HG02642 (cell line): ENCODE data around the gene SPN.
"Not testable (repeated sequence)": the region's sequence is repeated elsewhere in the genome, so short reads cannot be mapped to it uniquely, and the experiment has no call there.

Experiments
- ATAC-seq: cut with Tn5 transposase; IDR thresholded peaks from one replicate; pipeline ENCODE4 v1.9.1; 2021; ENCODE audit warnings: mild to moderate bottlenecking; ENCODE audit not compliant: unreplicated experiment, poor library complexity

Gene SPN

GRCh38 chr16:29644973-29645693 is 17.9 kb upstream of the SPN start:
- ATAC-seq = peak; percentile 35

GRCh38 chr16:29645694-29646187 is 17.3 kb upstream of the SPN start:
- peak; percentile 52 for ATAC-seq

GRCh38 chr16:29646947-29647346 is 16.1 kb upstream of the SPN start:
- no peak for ATAC-seq

GRCh38 chr16:29649588-29650494 is 13.2 kb upstream of the SPN start:
- ATAC-seq = no peak

- no peak for ATAC-seq
Measured at GRCh38 chr16:29650771-29651170, 12.3 kb upstream of the SPN start.

- ATAC-seq = no peak
Measured at GRCh38 chr16:29651774-29652349, 11.2 kb upstream of the SPN start.

- ATAC-seq = no peak
Measured at GRCh38 chr16:29653471-29653870, 9.6 kb upstream of the SPN start.

- not testable (repeated sequence) for ATAC-seq
Measured at GRCh38 chr16:29653890-29654289, 9.2 kb upstream of the SPN start.

GRCh38 chr16:29656688-29657523 is 6.1 kb upstream of the SPN start:
- ATAC-seq = no peak

GRCh38 chr16:29658705-29659104 is 4.3 kb upstream of the SPN start:
- no peak for ATAC-seq

GRCh38 chr16:29662000-29662728 is 883 bp upstream of the SPN start:
- peak; percentile 1 for ATAC-seq

- ATAC-seq = peak; percentile 30
Measured at GRCh38 chr16:29662729-29663015, 375 bp upstream of the SPN start.

- ATAC-seq = no peak
Measured at GRCh38 chr16:29663807-29664090, 702 bp downstream of the SPN start.

GRCh38 chr16:29664091-29664921 is 1.3 kb downstream of the SPN start:
- ATAC-seq = no peak

- ATAC-seq = no peak
Measured at GRCh38 chr16:29665294-29666077, 2.4 kb downstream of the SPN start.

- ATAC-seq = not testable (repeated sequence)
Measured at GRCh38 chr16:29667322-29667610, 4.2 kb downstream of the SPN start.

GRCh38 chr16:29667755-29668154 is 4.7 kb downstream of the SPN start:
- no peak for ATAC-seq

- no peak for ATAC-seq
Measured at GRCh38 chr16:29668267-29668666, 5.2 kb downstream of the SPN start.
